ENCODE results near the gene ZCCHC2.

- TF ChIP-seq CTCF (IDR thresholded peaks at IDR 0.05): no peak
- TF ChIP-seq POLR2A (IDR thresholded peaks at IDR 0.05): no peak
These were observed 24.1 kb upstream of the ZCCHC2 start for GRCh38 chr18:62498616-62499262.

Data from esophagus squamous epithelium (tissue), 4 donors.